DOHH2 (cell line): ENCODE measurements around the gene SEC14L1.

Source experiments
- H3F3A ChIP-seq: fragments of 200-600 bp; sonication (generic), shearing (Covaris generic); 2 replicates; pipeline ENCODE4 v1.6.0; 2016; ENCODE audit warnings: antibody characterized with exemption, mild to moderate bottlenecking; ENCODE audit not compliant: control insufficient read depth, insufficient read depth
- H3K27ac ChIP-seq: fragments of 200-600 bp; sonication (generic); 2 replicates; pipeline ENCODE4 v1.5.1; 2014; ENCODE audit warnings: low read depth, mild to moderate bottlenecking, low read length, moderate library complexity
- H3K27me3 ChIP-seq: fragments of 200-600 bp; sonication (generic); 2 replicates; pipeline ENCODE4 v1.6.1; 2014; ENCODE audit warnings: mild to moderate bottlenecking, low read length, mixed read lengths; ENCODE audit not compliant: control insufficient read depth
- H3K36me3 ChIP-seq: fragments of 200-600 bp; sonication (generic); 2 replicates; pipeline ENCODE4 v1.6.1; 2014; ENCODE audit warnings: mild to moderate bottlenecking, low read length, moderate library complexity, mixed read lengths; ENCODE audit not compliant: control insufficient read depth
- H3K4me1 ChIP-seq: fragments of 200-600 bp; sonication (generic); 2 replicates; pipeline ENCODE4 v1.6.1; 2014; ENCODE audit warnings: mild to moderate bottlenecking, low read length, mixed read lengths; ENCODE audit not compliant: control insufficient read depth
- H3K4me2 ChIP-seq: fragments of 200-600 bp; sonication (generic); 2 replicates; pipeline ENCODE4 v1.6.0; 2014; ENCODE audit warnings: mild to moderate bottlenecking, low read length, moderate library complexity
- H3K4me3 ChIP-seq: fragments of 200-600 bp; sonication (generic); 2 replicates; pipeline ENCODE4 v1.5.1; 2014; ENCODE audit warnings: mild to moderate bottlenecking, low read length, mixed read lengths
- H3K79me2 ChIP-seq: fragments of 200-600 bp; sonication (generic); 2 replicates; pipeline ENCODE4 v1.6.1; 2014; ENCODE audit warnings: mild to moderate bottlenecking, low read length, mixed read lengths; ENCODE audit not compliant: control insufficient read depth
- H3K9me2 ChIP-seq: fragments of 200-600 bp; sonication (generic); replicated peaks from 2 replicates; pipeline ENCODE4 v1.6.1; 2014; ENCODE audit warnings: mild to moderate bottlenecking, low read length, mixed read lengths; ENCODE audit not compliant: control insufficient read depth
- H3K9me3 ChIP-seq: fragments of 200-600 bp; sonication (generic); 2 replicates; pipeline ENCODE4 v1.6.1; 2014; ENCODE audit warnings: antibody characterized with exemption, low read length, mixed read lengths; ENCODE audit not compliant: control insufficient read depth, insufficient read depth
- H4K20me1 ChIP-seq: fragments of 200-600 bp; sonication (generic); 2 replicates; pipeline ENCODE4 v1.6.0; 2014; ENCODE audit warnings: low read depth, mild to moderate bottlenecking, antibody characterized with exemption, low read length, moderate library complexity; ENCODE audit not compliant: control insufficient read depth, insufficient read depth
- EZH2phosphoT487 ChIP-seq: fragments of 200-600 bp; sonication (generic); IDR thresholded peaks from 2 replicates; pipeline ENCODE4 v1.6.1; 2017; ENCODE audit warnings: borderline replicate concordance, mild to moderate bottlenecking, antibody characterized with exemption, low read length, moderate library complexity, mixed read lengths
- TF ChIP-seq, protein P1 (sequence below): fragments of 200-600 bp; sonication (generic); IDR thresholded peaks from one replicate; pipeline ENCODE4 v1.5.1; 2014; ENCODE audit warnings: antibody characterized with exemption, mild to moderate bottlenecking, low read depth, low read length; ENCODE audit not compliant: poor library complexity, severe bottlenecking

Gene SEC14L1

DNA sequence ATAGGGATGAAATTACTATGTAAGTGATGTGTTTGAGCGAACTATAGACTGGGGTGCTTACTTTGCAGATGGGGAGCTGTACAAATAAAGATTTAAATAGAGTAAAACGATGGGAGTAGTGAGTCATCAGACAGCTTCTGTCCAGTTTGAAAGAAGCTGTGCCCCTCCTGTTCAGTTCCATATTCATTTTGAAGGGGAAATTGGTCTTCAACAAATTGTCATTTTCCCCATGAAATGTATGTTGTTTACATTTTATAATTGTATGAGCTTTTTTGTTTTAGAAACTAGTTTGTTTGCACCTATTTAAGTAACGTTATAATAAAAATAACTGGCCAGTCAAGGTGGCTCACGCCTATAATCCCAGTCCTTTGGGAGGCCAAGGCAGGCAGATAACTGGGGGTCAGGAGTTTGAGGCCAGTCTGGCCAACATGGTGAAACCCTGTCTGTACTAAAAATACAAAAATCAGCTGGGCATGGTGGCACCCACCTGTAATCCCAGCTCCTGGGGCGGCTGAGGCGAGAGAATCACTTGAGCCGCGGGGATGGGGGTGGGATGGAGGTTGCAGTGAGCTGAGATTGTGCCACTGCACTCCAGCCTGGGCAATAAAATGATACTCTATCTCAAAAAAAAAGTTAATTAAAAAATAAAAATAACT is 20.2 kb downstream of the SEC14L1 start:
- no peaks in the 10 kb centered on the region for H3K27me3 ChIP-seq
- TF ChIP-seq, protein P1, sequence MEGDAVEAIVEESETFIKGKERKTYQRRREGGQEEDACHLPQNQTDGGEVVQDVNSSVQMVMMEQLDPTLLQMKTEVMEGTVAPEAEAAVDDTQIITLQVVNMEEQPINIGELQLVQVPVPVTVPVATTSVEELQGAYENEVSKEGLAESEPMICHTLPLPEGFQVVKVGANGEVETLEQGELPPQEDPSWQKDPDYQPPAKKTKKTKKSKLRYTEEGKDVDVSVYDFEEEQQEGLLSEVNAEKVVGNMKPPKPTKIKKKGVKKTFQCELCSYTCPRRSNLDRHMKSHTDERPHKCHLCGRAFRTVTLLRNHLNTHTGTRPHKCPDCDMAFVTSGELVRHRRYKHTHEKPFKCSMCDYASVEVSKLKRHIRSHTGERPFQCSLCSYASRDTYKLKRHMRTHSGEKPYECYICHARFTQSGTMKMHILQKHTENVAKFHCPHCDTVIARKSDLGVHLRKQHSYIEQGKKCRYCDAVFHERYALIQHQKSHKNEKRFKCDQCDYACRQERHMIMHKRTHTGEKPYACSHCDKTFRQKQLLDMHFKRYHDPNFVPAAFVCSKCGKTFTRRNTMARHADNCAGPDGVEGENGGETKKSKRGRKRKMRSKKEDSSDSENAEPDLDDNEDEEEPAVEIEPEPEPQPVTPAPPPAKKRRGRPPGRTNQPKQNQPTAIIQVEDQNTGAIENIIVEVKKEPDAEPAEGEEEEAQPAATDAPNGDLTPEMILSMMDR: no peak
- TF ChIP-seq EZH2phosphoT487: no peak
- peaks cover 31% of the 10 kb centered on the region for H3F3A ChIP-seq
- H3K36me3 ChIP-seq: peaks cover 85% of the 10 kb centered on the region
- H3K4me1 ChIP-seq: peaks cover 100% of the 10 kb centered on the region
- H3K27ac ChIP-seq: peak overlapping the region; percentile 28; the same call in 1 of the 2 replicates
- H3K4me3 ChIP-seq: no peak overlapping the region
- H4K20me1 ChIP-seq: peaks cover 39% of the 10 kb centered on the region
- H3K9me2 ChIP-seq: no peaks in the 10 kb centered on the region
- peak overlapping the region; percentile 45 for H3K4me2 ChIP-seq
- H3K79me2 ChIP-seq: peaks cover 100% of the 10 kb centered on the region
- H3K9me3 ChIP-seq: peaks cover 4% of the 10 kb centered on the region; the same call in 1 of the 2 replicates

DNA sequence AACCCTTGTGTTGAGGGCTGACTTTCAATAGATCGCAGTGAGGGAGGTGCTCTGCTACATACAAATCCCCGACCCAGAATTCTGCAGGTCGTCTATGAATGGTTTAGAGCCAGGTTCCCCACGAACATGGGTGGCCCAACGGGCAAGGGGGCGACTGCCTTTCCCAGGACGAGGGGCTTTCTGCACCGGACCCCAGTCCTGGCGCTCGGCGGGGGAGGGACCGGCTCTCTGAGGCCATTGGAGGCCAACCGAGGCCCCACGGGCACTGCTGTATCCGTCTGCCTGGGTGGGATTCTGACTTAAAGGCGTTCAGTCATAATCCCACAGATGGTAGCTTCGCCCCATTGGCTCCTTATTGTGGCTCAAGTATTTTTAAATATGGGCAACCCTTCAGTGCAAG is 21.2 kb downstream of the SEC14L1 start:
- H3K79me2 ChIP-seq: peaks cover 100% of the 10 kb centered on the region
- no peak overlapping the region for H3K4me3 ChIP-seq
- no peak overlapping the region; the same call in 1 of the 2 replicates for H3K4me2 ChIP-seq
- H4K20me1 ChIP-seq: peaks cover 36% of the 10 kb centered on the region; the same call in 1 of the 2 replicates
- H3K27me3 ChIP-seq: no peaks in the 10 kb centered on the region
- no peak for TF ChIP-seq EZH2phosphoT487
- TF ChIP-seq, protein P1: no peak
- peaks cover 14% of the 10 kb centered on the region; the same call in 1 of the 2 replicates for H3K9me3 ChIP-seq
- H3K27ac ChIP-seq: no peak overlapping the region
- peaks cover 94% of the 10 kb centered on the region for H3K4me1 ChIP-seq
- peaks cover 85% of the 10 kb centered on the region for H3K36me3 ChIP-seq
- peaks cover 29% of the 10 kb centered on the region for H3F3A ChIP-seq
- H3K9me2 ChIP-seq: no peaks in the 10 kb centered on the region

DNA sequence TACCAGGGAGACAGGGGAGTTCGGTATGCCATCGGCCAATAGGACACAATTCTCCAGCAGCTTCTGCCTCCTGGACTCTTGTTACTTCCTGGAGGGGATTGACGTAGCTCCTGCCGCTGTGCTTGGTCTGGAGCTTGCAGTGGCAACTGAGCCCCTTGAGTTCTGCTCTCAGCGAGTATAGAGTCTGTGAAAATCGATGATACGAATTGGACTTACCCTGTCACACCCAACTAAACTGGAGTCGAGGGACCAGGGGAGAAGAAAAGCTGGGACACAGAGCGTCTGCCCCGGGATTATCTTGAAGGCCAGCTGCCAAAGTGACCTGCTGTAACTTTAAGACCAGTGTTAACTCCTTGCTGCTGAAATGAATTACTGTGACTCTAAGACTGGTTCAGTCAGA is 22.2 kb downstream of the SEC14L1 start:
- H3K36me3 ChIP-seq: peaks cover 85% of the 10 kb centered on the region
- H4K20me1 ChIP-seq: peaks cover 33% of the 10 kb centered on the region; the same call in 1 of the 2 replicates
- no peak overlapping the region for H3K4me3 ChIP-seq
- H3K27me3 ChIP-seq: no peaks in the 10 kb centered on the region
- peak overlapping the region; percentile 76 for H3K4me2 ChIP-seq
- H3K4me1 ChIP-seq: peaks cover 84% of the 10 kb centered on the region
- TF ChIP-seq, protein P1: no peak
- no peak for TF ChIP-seq EZH2phosphoT487
- no peaks in the 10 kb centered on the region for H3K9me2 ChIP-seq
- peak overlapping the region; percentile 63 for H3K27ac ChIP-seq
- H3K9me3 ChIP-seq: peaks cover 24% of the 10 kb centered on the region
- H3K79me2 ChIP-seq: peaks cover 100% of the 10 kb centered on the region
- peaks cover 29% of the 10 kb centered on the region for H3F3A ChIP-seq
